Uterus (tissue), 2 donors: ENCODE results near the gene SALL3.

ENCODE experiments used
- CTCF ChIP-seq, 4 experiments: fragments of 200-600 bp in 2 of 4; fragments of 450-650 bp in 2 of 4; sonication (generic) in 2 of 4; IDR thresholded peaks; one replicate each; pipeline ENCODE4 v1.5.1; 2016 to 2019; ENCODE audit warnings: antibody characterized with exemption in 4 of 4, mild to moderate bottlenecking in 2 of 4, moderate library complexity in 1 of 4
- POLR2A ChIP-seq, 2 donors: fragments of 450-650 bp; IDR thresholded peaks; one replicate each; pipeline ENCODE4 v1.6.1; 2016; ENCODE audit warnings: antibody characterized with exemption in 2 of 2, mild to moderate bottlenecking in 1 of 2, moderate library complexity in 1 of 2

- no peak for TF ChIP-seq CTCF (IDR thresholded peaks at IDR 0.05)
- TF ChIP-seq POLR2A (IDR thresholded peaks at IDR 0.05) = no peak
Measured at GRCh38 chr18:78947291-78947690, 32.3 kb upstream of the SALL3 start.
